Endodermal cell (in vitro differentiated cells): ENCODE measurements around the gene ZC3H6. TPM values are rescaled to one million over a fixed set of nuclear protein-coding genes. Genes with fewer than 3 reads are reported as not detected.

ENCODE experiments used
- DNase-seq: peaks from one replicate; pipeline ENCODE4 v3.0.0-alpha.2; 2017
- H3K27ac ChIP-seq: 2 replicates; pipeline ENCODE4 v1.5.1; 2013; ENCODE audit warnings: mild to moderate bottlenecking, low read depth, low read length, moderate library complexity
- H3K27me3 ChIP-seq: 2 replicates; pipeline ENCODE4 v1.6.1; 2013; ENCODE audit warnings: mild to moderate bottlenecking, low read length, moderate library complexity; ENCODE audit not compliant: insufficient read depth, control insufficient read depth, poor library complexity, severe bottlenecking
- H3K36me3 ChIP-seq: 2 replicates; pipeline ENCODE4 v1.7.0; 2013; ENCODE audit warnings: mild to moderate bottlenecking, low read length, moderate library complexity; ENCODE audit not compliant: control insufficient read depth, insufficient read depth
- H3K4me1 ChIP-seq: one replicate; pipeline ENCODE4 v1.7.0; 2013; ENCODE audit warnings: low read length; ENCODE audit not compliant: control insufficient read depth, insufficient read depth
- H3K4me3 ChIP-seq: 2 replicates; pipeline ENCODE4 v1.5.1; 2013; ENCODE audit warnings: mild to moderate bottlenecking, low read length, moderate library complexity
- H3K9ac ChIP-seq: 2 replicates; pipeline ENCODE4 v1.6.1; 2013; ENCODE audit warnings: mild to moderate bottlenecking, low read length, moderate library complexity; ENCODE audit not compliant: poor library complexity, severe bottlenecking; ENCODE audit errors: extremely low read depth
- H3K9me3 ChIP-seq: 2 replicates; pipeline ENCODE4 v1.6.1; 2013; ENCODE audit warnings: mild to moderate bottlenecking, low read length, moderate library complexity; ENCODE audit not compliant: control insufficient read depth
- H3K27ac Mint-ChIP-seq: 2 replicates; pipeline ENCODE4 v1.8.0; 2020; ENCODE audit warnings: mixed read lengths
- H3K27me3 Mint-ChIP-seq: 2 replicates; pipeline ENCODE4 v1.8.0; 2021; ENCODE audit warnings: mild to moderate bottlenecking, mixed read lengths; ENCODE audit not compliant: insufficient read depth
- H3K36me3 Mint-ChIP-seq: 2 replicates; pipeline ENCODE4 v1.8.0; 2020; ENCODE audit warnings: low read depth, mixed read lengths
- H3K4me1 Mint-ChIP-seq: 2 replicates; pipeline ENCODE4 v1.8.0; 2020; ENCODE audit warnings: mixed read lengths
- H3K4me3 Mint-ChIP-seq: 2 replicates; pipeline ENCODE4 v1.8.0; 2020; ENCODE audit warnings: mild to moderate bottlenecking, moderate library complexity, mixed read lengths
- H3K9me3 Mint-ChIP-seq: 2 replicates; pipeline ENCODE4 v1.8.0; 2020; ENCODE audit warnings: mild to moderate bottlenecking, mixed read lengths
- CTCF ChIP-seq: fragments of 200-600 bp; sonication (generic); conservative IDR thresholded peaks from 2 replicates; pipeline ENCODE4 v1.5.0; 2021; ENCODE audit warnings: antibody characterized with exemption, mild to moderate bottlenecking
- WGBS, 2 experiments: methylation state at CpG; one replicate each; pipeline versions ENCODE4 v1.1.5 to v1.1.7; 2013; ENCODE audit warnings: missing lambda C conversion rate in 2 of 2, mixed read lengths in 1 of 2; ENCODE audit not compliant: insufficient coverage in 1 of 2, insufficient read length in 1 of 2; 5-methylcytosine and 5-hydroxymethylcytosine counted together
- total RNA-seq, 2 donors: library from RNA; stranded (reverse); fragmentation: NEBNext Ultra II Directional in 1 of 2; extraction: Animal tissue kit (Norgen Biotek cat#: 25700) in 1 of 2; gene quantifications; 2 replicates in 1 of 2; 3 replicates in 1 of 2; pipeline ENCODE4 v1.2.1, GENCODE V29; 2021

ZC3H6 gene
- total RNA-seq, 2 donors from 2014 or later: 8.0 to 21.5 TPM

- H3K27ac Mint-ChIP-seq: peak overlapping the region; percentile 92
- TF ChIP-seq CTCF: no peak
These were observed 2.0 kb upstream of the ZC3H6 start for GRCh38 chr2:112273349-112273748.

GRCh38 chr2:112275887-112276773, 733 bp downstream of the ZC3H6 start:
- Histone ChIP-seq H3K27ac (peak overlapping the region; percentile 100), H3K9me3 (no peaks in the 10 kb centered on the region), H3K4me3 (peak overlapping the region; percentile 93), H3K9ac (peak overlapping the region; percentile 99), H3K27me3 (no peaks in the 10 kb centered on the region), H3K36me3 (no peaks in the 10 kb centered on the region), H3K4me1 (peaks cover 8% of the 10 kb centered on the region)
- no peaks in the 10 kb centered on the region for H3K36me3 Mint-ChIP-seq
- H3K4me1 Mint-ChIP-seq: peaks cover 20% of the 10 kb centered on the region
- no peaks in the 10 kb centered on the region for H3K9me3 Mint-ChIP-seq
- no peak for TF ChIP-seq CTCF
- peak overlapping the region; percentile 96 for H3K27ac Mint-ChIP-seq
- 1 to 3% methylated on average over 18 to 66 of the region's 66 CpGs for WGBS, 2 experiments
- DNase-seq: peak; percentile 94
- peak overlapping the region; percentile 82 for H3K4me3 Mint-ChIP-seq
- H3K27me3 Mint-ChIP-seq: no peaks in the 10 kb centered on the region

More at GRCh38 chr2:112273349-112273748, 2.0 kb upstream of the ZC3H6 start:
- no peak for DNase-seq
- 90% methylated on average over 5 of the region's 5 CpGs; no CpG with 5 or more reads in 1 of the 2 experiments for WGBS, 2 experiments
- peaks cover 6% of the 10 kb centered on the region for H3K9me3 ChIP-seq
- Mint-ChIP-seq H3K4me3 (peak overlapping the region; percentile 24), H3K27me3 (no peaks in the 10 kb centered on the region), H3K9me3 (peaks cover 6% of the 10 kb centered on the region), H3K4me1 (peaks cover 20% of the 10 kb centered on the region), H3K36me3 (no peaks in the 10 kb centered on the region)
- no peak overlapping the region for H3K9ac ChIP-seq
- H3K4me3 ChIP-seq: no peak overlapping the region
- H3K36me3 ChIP-seq: no peaks in the 10 kb centered on the region
- H3K4me1 ChIP-seq: peaks cover 8% of the 10 kb centered on the region
- H3K27me3 ChIP-seq: no peaks in the 10 kb centered on the region
- no peak overlapping the region for H3K27ac ChIP-seq

- H3K4me1 ChIP-seq: peaks cover 8% of the 10 kb centered on the region
- H3K36me3 ChIP-seq: no peaks in the 10 kb centered on the region
- peak overlapping the region; percentile 99 for H3K9ac ChIP-seq
- H3K27me3 ChIP-seq: no peaks in the 10 kb centered on the region
- H3K9me3 Mint-ChIP-seq: no peaks in the 10 kb centered on the region
- 87 to 98% methylated on average over 3 of the region's 5 CpGs for WGBS, 2 experiments
- H3K4me3 Mint-ChIP-seq: peak overlapping the region; percentile 82
- no peak for TF ChIP-seq CTCF
- H3K36me3 Mint-ChIP-seq: no peaks in the 10 kb centered on the region
- H3K27ac ChIP-seq: no peak overlapping the region
- H3K4me3 ChIP-seq: peak overlapping the region; percentile 86
- DNase-seq: no peak
- peaks cover 19% of the 10 kb centered on the region for H3K4me1 Mint-ChIP-seq
- no peaks in the 10 kb centered on the region for H3K27me3 Mint-ChIP-seq
- no peak overlapping the region for H3K27ac Mint-ChIP-seq
- no peaks in the 10 kb centered on the region for H3K9me3 ChIP-seq
These were observed 1.6 kb downstream of the ZC3H6 start for GRCh38 chr2:112276954-112277353.
